Lower leg skin (tissue), 4 donors: ENCODE results near the gene IFT57. TPM values are rescaled to one million over a fixed set of nuclear protein-coding genes. Genes with fewer than 3 reads are reported as not detected.

Experiments used
- DNase-seq, 2 donors: peaks; one replicate each; pipeline ENCODE4 v3.0.0-alpha.2; 2019; ENCODE audit warnings: low spot score in 2 of 2
- H3K4me3 ChIP-seq: fragments of 200-600 bp; sonication (generic); 2 replicates; pipeline ENCODE4 v1.5.1; 2017; ENCODE audit warnings: mild to moderate bottlenecking, low read depth; ENCODE audit not compliant: poor library complexity, severe bottlenecking
- POLR2A ChIP-seq, 2 donors: fragments of 450-650 bp; IDR thresholded peaks; one replicate each; pipeline ENCODE4 v1.6.1; 2016 to 2017; ENCODE audit warnings: antibody characterized with exemption in 2 of 2, mild to moderate bottlenecking in 1 of 2, moderate library complexity in 1 of 2
- WGBS, 2 donors: methylation state at CpG; one replicate each; pipeline ENCODE4 v1.1.5; 2018; 5-methylcytosine and 5-hydroxymethylcytosine counted together
- intact Hi-C: fragments of 100-400 bp; cut with DNase I; formaldehyde crosslinking; loops from one replicate; pipeline ENCODE4 v1.15.0; 2023; ENCODE audit warnings: low total_unique reads
- total RNA-seq, 4 donors: library from RNA; depleted of rRNA; stranded (reverse); fragments of >200 nt; gene quantifications; one replicate each; pipeline ENCODE4 v1.1.0, GENCODE V29; 2016
- TF ChIP-seq, protein P1 (sequence below), 3 donors: fragments of 450-650 bp; IDR thresholded peaks; one replicate each; pipeline ENCODE4 v1.5.1; 2016; ENCODE audit warnings: antibody characterized with exemption in 3 of 3, mild to moderate bottlenecking in 3 of 3, moderate library complexity in 2 of 3

The IFT57 gene
- total RNA-seq, 4 donors from 2014 or later: 22.4 to 35.8 (median 28.1) TPM

DNA sequence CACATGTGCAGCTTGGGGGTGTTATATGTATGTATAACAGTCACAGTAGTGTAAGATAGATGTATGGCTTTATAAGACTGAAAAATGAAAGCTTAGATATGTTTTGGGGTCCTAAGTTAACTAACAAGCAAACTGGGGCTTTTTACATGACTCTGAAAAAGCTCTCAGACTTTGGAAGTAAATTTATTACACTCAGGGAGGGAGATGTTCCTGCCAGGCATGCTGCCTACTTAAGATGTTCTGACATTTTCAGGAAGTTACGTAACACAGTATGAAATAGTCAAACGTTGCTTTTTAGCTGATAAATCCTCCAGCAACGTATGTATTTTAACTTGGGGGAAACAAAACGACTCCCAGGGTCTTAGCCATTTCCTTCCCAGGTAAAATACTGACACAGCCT, 1.7 kb upstream of the IFT57 start:
- intact Hi-C loops: no loop called here
- WGBS, 2 donors: 28 to 34% methylated on average over 4 of the region's 4 CpGs
- no peak for TF ChIP-seq POLR2A (IDR thresholded peaks at IDR 0.05)
- TF ChIP-seq, protein P1, sequence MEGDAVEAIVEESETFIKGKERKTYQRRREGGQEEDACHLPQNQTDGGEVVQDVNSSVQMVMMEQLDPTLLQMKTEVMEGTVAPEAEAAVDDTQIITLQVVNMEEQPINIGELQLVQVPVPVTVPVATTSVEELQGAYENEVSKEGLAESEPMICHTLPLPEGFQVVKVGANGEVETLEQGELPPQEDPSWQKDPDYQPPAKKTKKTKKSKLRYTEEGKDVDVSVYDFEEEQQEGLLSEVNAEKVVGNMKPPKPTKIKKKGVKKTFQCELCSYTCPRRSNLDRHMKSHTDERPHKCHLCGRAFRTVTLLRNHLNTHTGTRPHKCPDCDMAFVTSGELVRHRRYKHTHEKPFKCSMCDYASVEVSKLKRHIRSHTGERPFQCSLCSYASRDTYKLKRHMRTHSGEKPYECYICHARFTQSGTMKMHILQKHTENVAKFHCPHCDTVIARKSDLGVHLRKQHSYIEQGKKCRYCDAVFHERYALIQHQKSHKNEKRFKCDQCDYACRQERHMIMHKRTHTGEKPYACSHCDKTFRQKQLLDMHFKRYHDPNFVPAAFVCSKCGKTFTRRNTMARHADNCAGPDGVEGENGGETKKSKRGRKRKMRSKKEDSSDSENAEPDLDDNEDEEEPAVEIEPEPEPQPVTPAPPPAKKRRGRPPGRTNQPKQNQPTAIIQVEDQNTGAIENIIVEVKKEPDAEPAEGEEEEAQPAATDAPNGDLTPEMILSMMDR (IDR thresholded peaks at IDR 0.05): no peak
- H3K4me3 ChIP-seq: no peak overlapping the region
- no peak for DNase-seq

DNA sequence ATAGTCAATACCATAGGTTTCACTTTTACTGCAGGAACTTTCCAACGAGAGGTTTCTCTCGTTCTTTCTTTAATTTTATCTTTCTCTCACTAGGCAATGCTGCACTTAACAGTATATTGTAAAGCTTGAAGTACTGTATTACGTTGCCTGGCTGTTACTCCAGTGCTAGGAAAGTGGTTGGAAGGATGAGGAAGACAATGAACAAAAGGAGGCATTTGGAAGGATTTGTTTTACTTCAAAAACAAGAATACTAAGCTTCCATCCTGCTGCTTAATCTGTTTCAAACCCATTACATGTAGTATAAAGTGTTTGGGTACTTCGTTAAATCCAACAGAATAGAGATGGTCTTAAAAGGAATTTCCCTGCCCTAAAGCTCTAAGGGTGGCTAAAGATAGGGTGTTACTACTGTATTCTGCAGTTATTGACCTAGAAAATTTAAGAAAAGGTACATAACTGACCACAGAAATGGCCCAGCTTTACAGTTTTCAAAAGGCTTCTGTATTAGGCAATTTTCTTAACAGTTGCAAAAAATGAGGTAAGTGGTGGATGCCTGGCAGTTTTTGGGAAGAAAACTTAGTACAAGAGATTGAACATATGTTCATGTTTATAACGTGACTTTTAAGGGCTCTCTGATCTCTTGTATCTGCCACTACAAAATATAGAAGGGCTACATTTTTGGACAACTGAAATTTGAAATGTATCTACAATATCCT, 785 bp upstream of the IFT57 start:
- TF ChIP-seq, protein P1 (IDR thresholded peaks at IDR 0.05): no peak
- no peak for TF ChIP-seq POLR2A (IDR thresholded peaks at IDR 0.05)
- no peak for DNase-seq
- peak overlapping the region; percentile 56 for H3K4me3 ChIP-seq
- intact Hi-C loops: no loop called here
- WGBS, 2 donors: 6 to 8% methylated on average over 5 of the region's 5 CpGs

DNA sequence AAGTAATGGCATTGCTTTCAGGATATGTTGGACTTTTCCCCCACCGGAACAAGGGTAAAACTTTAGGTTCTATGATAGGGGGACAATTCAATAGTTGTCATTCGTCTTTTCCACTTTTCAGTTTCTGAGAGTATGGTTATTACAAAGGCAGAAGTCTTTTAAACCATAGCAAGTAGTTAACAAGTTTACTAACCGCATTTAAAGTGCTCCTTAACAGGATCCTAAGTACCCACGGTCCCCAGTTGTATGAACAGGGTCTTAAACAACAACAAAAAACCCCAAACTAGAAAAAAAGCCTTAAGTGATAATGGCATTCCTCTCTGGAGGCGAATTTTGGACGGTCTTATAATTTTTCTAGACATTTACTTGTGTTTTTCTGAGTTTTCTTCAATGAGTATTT, 831 bp downstream of the IFT57 start:
- peak overlapping the region; percentile 56 for H3K4me3 ChIP-seq
- 10% methylated on average over 6 of the region's 6 CpGs for WGBS, 2 donors
- DNase-seq: no peak
- intact Hi-C loops: no loop called here
- TF ChIP-seq POLR2A (IDR thresholded peaks at IDR 0.05): no peak
- TF ChIP-seq, protein P1 (IDR thresholded peaks at IDR 0.05): no peak

DNA sequence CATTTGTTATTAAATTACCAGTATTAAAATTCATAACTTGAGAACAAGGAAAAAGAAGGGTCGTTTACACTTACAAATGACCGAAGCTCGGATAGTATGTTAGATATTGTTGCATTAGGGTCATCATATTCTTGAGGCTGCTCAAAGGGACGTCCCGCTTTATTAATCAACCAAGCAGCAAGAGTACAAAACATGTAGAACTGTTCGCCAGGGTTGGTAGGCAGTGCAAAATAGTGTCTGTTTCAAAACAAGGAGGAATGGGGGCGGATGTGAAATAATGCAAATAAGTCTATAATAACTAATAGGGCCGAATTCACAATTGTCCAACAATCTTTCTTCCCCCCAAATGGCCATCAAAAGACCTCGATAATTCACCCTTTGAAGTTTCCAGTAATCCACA, 2.9 kb downstream of the IFT57 start:
- no peak for DNase-seq
- intact Hi-C loops: no loop called here
- 79 to 83% methylated on average over 9 of the region's 9 CpGs for WGBS, 2 donors
- TF ChIP-seq POLR2A (IDR thresholded peaks at IDR 0.05): no peak
- TF ChIP-seq, protein P1 (IDR thresholded peaks at IDR 0.05): no peak
- H3K4me3 ChIP-seq: no peak overlapping the region

DNA sequence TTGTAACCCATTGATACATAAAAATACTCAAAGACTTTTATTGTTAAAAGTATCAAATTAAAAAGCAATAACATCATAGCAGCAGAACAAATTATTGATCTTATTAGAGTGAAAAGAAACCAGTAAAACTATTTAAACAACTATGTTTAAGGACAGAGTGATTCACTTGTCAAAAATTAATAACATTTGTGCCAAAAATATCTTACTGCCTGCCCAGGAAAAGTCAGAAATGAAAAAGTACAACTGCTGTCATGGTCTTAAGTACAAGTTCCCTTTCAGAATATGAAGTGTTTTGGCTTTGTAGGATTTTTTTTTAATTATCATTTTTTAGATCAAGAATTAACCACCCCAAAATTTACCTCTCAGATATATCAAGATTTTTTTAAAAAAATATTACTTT, 3.4 kb downstream of the IFT57 start:
- no peak for DNase-seq
- TF ChIP-seq POLR2A (IDR thresholded peaks at IDR 0.05): no peak
- TF ChIP-seq, protein P1 (IDR thresholded peaks at IDR 0.05): no peak
- intact Hi-C loops: no loop called here
- no peak overlapping the region for H3K4me3 ChIP-seq

DNA sequence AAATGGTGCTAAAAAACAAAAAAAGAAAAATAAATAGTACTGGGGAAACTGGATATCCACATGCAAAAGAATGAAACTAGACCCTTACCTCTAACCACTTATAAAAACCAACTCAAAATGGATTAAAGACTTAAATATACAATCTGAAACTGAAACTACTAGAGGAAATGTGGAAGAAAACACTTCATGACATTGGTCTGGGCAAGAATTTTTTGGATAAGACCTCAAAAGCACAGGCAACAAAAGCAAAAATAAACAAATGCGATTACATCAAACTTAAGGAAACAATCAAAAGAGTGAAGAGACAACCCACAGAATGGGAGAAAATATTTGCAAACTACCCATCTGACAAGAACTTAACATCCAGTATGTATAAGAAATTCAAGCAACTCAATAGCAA, 6.4 kb downstream of the IFT57 start:
- DNase-seq: no peak
- no peak overlapping the region for H3K4me3 ChIP-seq
- intact Hi-C loops: no loop called here
- TF ChIP-seq, protein P1 (IDR thresholded peaks at IDR 0.05): no peak
- TF ChIP-seq POLR2A (IDR thresholded peaks at IDR 0.05): no peak
- WGBS, 2 donors: 56 to 74% methylated on average over 1 of the region's 1 CpG
